Ishikawa (cell line): ENCODE data around the gene MRPL14.

Source experiments
- CEBPB ChIP-seq: IDR thresholded peaks from 2 replicates; pipeline ENCODE4 v1.6.1; 2012
- CREB1 ChIP-seq: IDR thresholded peaks from 2 replicates; pipeline ENCODE4 v1.6.1; 2012; ENCODE audit warnings: low read depth
- EGR1 ChIP-seq: IDR thresholded peaks from 2 replicates; pipeline ENCODE4 v1.6.1; 2012
- EP300 ChIP-seq: IDR thresholded peaks from 2 replicates; pipeline ENCODE4 v1.6.1; 2012; ENCODE audit warnings: borderline replicate concordance
- FOXM1 ChIP-seq: IDR thresholded peaks from 2 replicates; pipeline ENCODE4 v1.6.1; 2012; ENCODE audit warnings: low read depth, borderline replicate concordance
- NFIC ChIP-seq: IDR thresholded peaks from 2 replicates; pipeline ENCODE4 v1.6.1; 2012
- RAD21 ChIP-seq: IDR thresholded peaks from 2 replicates; pipeline ENCODE4 v1.6.1; 2012; ENCODE audit warnings: low read depth
- TAF1 ChIP-seq: IDR thresholded peaks from 2 replicates; pipeline ENCODE4 v1.6.1; 2012; ENCODE audit warnings: low read depth, mild to moderate bottlenecking
- TCF12 ChIP-seq: IDR thresholded peaks from 2 replicates; pipeline ENCODE4 v1.6.1; 2012; ENCODE audit warnings: low read depth
- TEAD4 ChIP-seq: IDR thresholded peaks from 2 replicates; pipeline ENCODE4 v1.6.1; 2012
- YY1 ChIP-seq: IDR thresholded peaks from 2 replicates; pipeline ENCODE4 v1.6.1; 2012; ENCODE audit warnings: low read depth
- ZBTB7A ChIP-seq: IDR thresholded peaks from 2 replicates; pipeline ENCODE4 v1.6.1; 2012; ENCODE audit warnings: low read depth
- TF ChIP-seq, protein P1 (sequence below): IDR thresholded peaks from 2 replicates; pipeline ENCODE4 v1.6.1; 2012; ENCODE audit warnings: low read depth, mild to moderate bottlenecking
- TF ChIP-seq, protein P2 (sequence below): IDR thresholded peaks from 2 replicates; pipeline ENCODE4 v1.6.1; 2012
- TF ChIP-seq, protein P3 (sequence below): IDR thresholded peaks from 2 replicates; pipeline ENCODE4 v1.6.1; 2012

The MRPL14 gene

DNA sequence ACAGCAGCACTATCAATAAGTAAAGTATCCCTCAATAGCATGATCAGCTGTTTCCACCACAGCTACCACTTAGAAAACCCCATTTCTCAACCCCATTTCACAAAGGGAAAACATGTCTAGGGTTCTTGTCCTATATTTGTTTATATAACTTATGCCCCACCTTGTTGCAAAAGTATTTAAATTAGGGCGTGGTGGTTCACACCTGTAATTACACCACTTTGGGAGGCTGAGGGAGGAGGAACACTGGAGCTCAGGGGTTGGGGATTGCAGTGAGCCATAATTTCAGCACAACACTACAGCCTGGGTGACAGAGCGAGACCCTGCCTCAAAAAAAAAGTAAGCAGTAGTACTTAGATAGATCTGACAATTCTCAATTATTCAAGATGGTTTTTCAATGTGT, 3.7 kb downstream of the MRPL14 start:
- TF ChIP-seq EP300 = no peak
- no peak for TF ChIP-seq CEBPB
- TF ChIP-seq CREB1 = no peak
- no peak for TF ChIP-seq RAD21

DNA sequence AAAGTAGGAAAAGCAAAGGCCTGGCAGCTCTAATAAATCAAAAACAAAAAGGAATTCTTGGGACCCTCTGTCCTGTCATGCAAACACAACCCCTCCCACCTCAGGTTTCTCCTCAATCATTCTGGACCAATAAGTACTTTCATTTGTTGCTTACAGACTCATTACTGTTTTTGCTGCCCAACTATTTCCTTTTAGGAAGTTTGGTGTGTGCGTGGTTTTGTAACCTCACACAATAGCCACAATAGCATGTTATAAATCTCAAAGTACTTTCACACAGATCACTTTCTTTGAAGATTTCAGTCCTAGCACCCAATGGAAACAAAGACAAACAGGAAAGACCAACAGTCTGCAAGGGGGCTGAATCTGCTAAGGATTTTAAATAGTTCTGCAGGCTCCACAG, 4.5 kb downstream of the MRPL14 start:
- no peak for TF ChIP-seq CREB1
- TF ChIP-seq TEAD4 = no peak
- no peak for TF ChIP-seq RAD21
- no peak for TF ChIP-seq YY1
- no peak for TF ChIP-seq EP300
- no peak for TF ChIP-seq ZBTB7A
- TF ChIP-seq, protein P1, sequence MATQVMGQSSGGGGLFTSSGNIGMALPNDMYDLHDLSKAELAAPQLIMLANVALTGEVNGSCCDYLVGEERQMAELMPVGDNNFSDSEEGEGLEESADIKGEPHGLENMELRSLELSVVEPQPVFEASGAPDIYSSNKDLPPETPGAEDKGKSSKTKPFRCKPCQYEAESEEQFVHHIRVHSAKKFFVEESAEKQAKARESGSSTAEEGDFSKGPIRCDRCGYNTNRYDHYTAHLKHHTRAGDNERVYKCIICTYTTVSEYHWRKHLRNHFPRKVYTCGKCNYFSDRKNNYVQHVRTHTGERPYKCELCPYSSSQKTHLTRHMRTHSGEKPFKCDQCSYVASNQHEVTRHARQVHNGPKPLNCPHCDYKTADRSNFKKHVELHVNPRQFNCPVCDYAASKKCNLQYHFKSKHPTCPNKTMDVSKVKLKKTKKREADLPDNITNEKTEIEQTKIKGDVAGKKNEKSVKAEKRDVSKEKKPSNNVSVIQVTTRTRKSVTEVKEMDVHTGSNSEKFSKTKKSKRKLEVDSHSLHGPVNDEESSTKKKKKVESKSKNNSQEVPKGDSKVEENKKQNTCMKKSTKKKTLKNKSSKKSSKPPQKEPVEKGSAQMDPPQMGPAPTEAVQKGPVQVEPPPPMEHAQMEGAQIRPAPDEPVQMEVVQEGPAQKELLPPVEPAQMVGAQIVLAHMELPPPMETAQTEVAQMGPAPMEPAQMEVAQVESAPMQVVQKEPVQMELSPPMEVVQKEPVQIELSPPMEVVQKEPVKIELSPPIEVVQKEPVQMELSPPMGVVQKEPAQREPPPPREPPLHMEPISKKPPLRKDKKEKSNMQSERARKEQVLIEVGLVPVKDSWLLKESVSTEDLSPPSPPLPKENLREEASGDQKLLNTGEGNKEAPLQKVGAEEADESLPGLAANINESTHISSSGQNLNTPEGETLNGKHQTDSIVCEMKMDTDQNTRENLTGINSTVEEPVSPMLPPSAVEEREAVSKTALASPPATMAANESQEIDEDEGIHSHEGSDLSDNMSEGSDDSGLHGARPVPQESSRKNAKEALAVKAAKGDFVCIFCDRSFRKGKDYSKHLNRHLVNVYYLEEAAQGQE = no peak
- no peak for TF ChIP-seq TAF1
- TF ChIP-seq TCF12 = no peak
- TF ChIP-seq, protein P2, sequence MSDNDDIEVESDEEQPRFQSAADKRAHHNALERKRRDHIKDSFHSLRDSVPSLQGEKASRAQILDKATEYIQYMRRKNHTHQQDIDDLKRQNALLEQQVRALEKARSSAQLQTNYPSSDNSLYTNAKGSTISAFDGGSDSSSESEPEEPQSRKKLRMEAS = no peak
- no peak for TF ChIP-seq EGR1
- no peak for TF ChIP-seq FOXM1
- TF ChIP-seq, protein P3, sequence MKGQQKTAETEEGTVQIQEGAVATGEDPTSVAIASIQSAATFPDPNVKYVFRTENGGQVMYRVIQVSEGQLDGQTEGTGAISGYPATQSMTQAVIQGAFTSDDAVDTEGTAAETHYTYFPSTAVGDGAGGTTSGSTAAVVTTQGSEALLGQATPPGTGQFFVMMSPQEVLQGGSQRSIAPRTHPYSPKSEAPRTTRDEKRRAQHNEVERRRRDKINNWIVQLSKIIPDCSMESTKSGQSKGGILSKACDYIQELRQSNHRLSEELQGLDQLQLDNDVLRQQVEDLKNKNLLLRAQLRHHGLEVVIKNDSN = no peak
- TF ChIP-seq NFIC = no peak
- TF ChIP-seq CEBPB = no peak

DNA sequence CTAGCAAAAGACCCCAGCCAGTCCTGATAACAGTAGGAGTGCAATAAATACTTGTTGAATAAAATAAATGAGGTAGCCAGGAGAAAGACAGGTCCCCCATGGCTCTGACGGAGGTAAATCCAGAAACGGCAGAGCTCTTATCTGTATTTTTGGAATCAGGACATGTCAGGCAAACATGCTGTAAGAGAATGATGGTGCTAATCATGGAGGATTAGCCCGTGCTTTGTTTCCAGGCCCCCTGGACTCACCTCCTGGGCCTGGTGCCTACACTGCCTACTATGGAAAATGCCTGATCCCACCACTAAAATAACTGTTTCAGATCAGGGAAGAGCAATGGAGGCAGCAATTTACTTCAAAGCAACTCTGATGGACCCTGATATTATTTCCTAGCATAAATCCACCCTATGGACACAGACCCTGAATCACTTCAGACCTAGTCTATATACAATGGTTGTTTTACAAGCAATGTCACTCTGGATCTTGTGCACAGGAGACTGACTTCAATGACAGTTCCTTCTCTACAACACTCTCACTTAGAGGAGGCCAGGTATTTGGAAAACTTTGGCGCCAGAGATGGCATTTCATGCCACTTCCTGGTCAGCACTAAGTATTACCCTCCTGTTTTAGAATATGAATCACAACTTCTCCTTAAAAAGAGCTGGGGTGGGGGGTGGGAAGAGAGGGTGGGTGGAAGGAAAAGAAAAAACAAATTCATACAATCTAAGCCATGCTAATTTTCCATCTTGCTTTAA, 6.4 kb downstream of the MRPL14 start:
- TF ChIP-seq, protein P3 = no peak
- no peak for TF ChIP-seq YY1
- TF ChIP-seq TAF1 = no peak
- TF ChIP-seq EP300 = no peak
- no peak for TF ChIP-seq TEAD4
- TF ChIP-seq ZBTB7A = no peak
- TF ChIP-seq, protein P1 = no peak
- no peak for TF ChIP-seq CREB1
- TF ChIP-seq FOXM1 = no peak
- no peak for TF ChIP-seq RAD21
- no peak for TF ChIP-seq TCF12
- TF ChIP-seq, protein P2 = no peak
- TF ChIP-seq CEBPB = no peak

DNA sequence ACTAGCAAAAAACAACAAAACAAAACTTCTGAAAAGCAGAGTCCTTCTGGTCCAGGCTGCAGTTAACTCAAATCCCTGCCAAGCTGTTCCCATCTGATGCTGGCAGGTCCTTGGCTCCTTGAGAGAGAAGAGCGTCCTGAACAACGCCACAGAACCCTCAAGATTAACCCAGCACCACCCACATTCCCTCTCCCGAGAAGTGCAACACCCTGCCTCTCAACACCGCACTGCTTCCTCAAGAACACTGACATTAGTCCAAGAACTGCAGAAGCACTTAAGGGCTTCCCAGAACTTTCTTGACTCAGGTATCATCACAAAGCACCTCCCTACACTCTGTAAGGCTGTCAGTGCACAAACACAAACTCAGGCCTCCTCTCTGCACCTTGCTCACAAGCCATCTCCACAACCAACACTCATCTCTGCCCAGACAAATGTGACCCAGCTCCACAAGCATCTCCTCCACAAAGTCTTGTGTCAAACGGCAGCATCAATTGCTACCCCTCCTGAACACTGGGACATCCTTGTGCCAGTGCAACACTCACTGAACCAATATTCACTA, 7.5 kb downstream of the MRPL14 start:
- TF ChIP-seq TEAD4 = no peak
- TF ChIP-seq RAD21 = no peak
- no peak for TF ChIP-seq EGR1
- no peak for TF ChIP-seq FOXM1
- no peak for TF ChIP-seq TCF12
- TF ChIP-seq CREB1 = no peak
- no peak for TF ChIP-seq NFIC
- TF ChIP-seq, protein P3 = no peak
- TF ChIP-seq, protein P2 = no peak
- no peak for TF ChIP-seq ZBTB7A

DNA sequence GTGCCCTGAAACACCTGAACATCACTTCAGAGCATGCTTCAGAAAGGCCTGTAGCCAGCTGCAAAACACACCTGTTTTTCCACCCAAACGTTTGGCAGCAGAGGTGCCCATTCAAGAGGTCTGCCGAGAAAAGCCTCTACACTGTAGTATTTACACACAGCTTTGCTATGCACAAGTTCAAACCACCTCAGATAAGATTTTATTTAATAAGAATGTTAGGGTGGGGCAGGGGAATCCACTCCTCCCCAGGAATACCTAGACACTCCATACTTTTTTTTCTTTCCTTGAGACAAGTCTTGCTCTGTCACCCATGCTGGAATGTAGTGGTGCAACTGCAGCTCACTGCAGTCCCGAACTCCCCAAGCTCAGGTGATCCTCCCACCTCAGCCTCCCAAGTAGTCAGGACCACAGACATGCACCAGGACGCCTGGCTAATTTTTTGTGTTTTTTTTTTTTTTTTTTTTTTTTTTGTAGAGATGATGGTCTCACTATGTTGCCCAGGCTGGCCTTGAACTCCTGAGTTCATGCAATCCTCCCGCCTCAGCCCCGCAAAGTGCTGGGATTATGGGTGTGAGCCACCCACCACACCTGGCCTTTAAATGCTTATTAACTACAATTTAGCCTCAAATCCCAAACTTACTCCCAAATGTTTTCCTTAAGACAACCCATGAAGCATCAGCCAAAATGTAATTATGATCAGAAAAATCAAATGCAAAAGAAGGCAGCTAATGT, 9.7 kb downstream of the MRPL14 start:
- TF ChIP-seq CEBPB (no peak), CREB1 (no peak), TEAD4 (peak; percentile 39; the same call in 1 of the 2 replicates)
- TF ChIP-seq, protein P2 = 0 out of 2 replicates have a peak, but pooled peaks have one; percentile 7
